Heart left ventricle (tissue), 13 donors: ENCODE results near the gene ADAM33.

Experiments
- POLR2A ChIP-seq, 2 donors: fragments of 450-650 bp; IDR thresholded peaks; one replicate each; pipeline ENCODE4 v1.6.1; 2017; ENCODE audit warnings: antibody characterized with exemption in 2 of 2, mild to moderate bottlenecking in 2 of 2, moderate library complexity in 2 of 2
- TF ChIP-seq, protein P1 (sequence below), 12 donors: fragments of 200-600 bp; sonication (generic) in 4 of 12; IDR thresholded peaks; one replicate each; pipeline versions ENCODE4 v1.5.0 to v1.8.0; 2018 to 2022; ENCODE audit warnings: antibody characterized with exemption in 12 of 12, mild to moderate bottlenecking in 5 of 12
- donor health status: ischemic (EF 13 %, LVEDD 7.1; RV severe dilation, severe dysfunction).
- donor health status: DM: no; HTN: yes; CAD: no.
- donor health status: DM: no; HTN: no; CAD: no.
- donor health status: ischemic (EF 25% LVEDD 6.9; RV normal size, moderate dysfunction).
- donor health status: ischemic (EF 25% LVEDD 5.7; RV mildly dilated, moderate dysfunction).
- donor health status: ischemic (EF 35%, LVEDD 5.7; RV mildly dilated, moderate dysfunction).
- donor health status: nonischemic (EF 11% LVEDD 7.7; RV severe dilation, severe dysfunction).
- donor health status: DM: yes; HTN: yes; CAD: no.
- donor health status: PGD.
- donor health status: ischemic (EF 29% LVEDD 5.4; RV normal size, mild dysfunction).
- donor health status: nonischemic (EF 23%, LVEDD 6.1; RV moderate dilation, normal function).

DNA sequence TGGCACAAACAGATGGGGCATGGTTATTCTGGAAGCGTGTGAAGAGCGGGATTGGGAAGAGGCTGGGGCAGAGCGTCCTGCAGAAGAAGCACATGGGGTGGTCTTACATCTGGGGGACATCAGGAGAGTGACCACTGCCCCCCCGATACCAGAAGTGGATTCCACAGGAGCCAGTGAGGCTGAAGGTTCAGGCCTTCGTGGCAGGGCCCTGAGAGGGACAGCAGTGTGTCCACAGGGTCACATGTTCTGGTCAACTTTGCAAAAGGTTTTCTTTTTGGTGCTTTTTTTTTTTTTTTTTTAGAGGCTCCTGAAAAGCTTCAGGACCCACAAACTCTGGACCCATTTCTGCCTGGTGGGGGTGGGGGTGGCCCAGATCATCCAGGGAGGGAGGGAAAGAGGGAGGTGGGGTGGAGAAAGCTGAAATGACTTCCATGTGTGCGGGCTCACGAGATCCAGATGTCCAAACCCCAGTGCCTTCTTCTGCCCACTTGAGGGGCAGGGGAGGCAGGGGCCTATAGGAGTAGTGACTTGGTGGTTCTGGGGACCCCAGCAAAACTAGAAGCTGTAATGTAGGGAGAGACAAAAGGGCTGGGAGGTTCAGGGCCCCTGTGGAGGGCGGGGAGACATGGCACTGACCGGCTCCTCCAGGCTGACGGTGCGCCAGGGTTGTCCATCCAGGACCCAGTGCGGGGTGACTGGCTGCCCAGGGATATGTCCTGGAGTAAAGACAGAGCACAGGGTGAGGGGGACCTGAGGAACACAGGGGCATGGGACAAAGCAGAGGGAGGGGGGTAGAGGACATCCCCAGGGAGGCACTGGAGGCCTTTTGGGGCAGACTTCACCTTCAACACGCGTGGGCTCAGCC lies 2.7 kb downstream of the ADAM33 start:
- TF ChIP-seq, protein P1, sequence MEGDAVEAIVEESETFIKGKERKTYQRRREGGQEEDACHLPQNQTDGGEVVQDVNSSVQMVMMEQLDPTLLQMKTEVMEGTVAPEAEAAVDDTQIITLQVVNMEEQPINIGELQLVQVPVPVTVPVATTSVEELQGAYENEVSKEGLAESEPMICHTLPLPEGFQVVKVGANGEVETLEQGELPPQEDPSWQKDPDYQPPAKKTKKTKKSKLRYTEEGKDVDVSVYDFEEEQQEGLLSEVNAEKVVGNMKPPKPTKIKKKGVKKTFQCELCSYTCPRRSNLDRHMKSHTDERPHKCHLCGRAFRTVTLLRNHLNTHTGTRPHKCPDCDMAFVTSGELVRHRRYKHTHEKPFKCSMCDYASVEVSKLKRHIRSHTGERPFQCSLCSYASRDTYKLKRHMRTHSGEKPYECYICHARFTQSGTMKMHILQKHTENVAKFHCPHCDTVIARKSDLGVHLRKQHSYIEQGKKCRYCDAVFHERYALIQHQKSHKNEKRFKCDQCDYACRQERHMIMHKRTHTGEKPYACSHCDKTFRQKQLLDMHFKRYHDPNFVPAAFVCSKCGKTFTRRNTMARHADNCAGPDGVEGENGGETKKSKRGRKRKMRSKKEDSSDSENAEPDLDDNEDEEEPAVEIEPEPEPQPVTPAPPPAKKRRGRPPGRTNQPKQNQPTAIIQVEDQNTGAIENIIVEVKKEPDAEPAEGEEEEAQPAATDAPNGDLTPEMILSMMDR (IDR thresholded peaks at IDR 0.05): no peak
- no peak for TF ChIP-seq POLR2A (IDR thresholded peaks at IDR 0.05)
